Endodermal cell (in vitro differentiated cells): ENCODE measurements around the gene OGA. TPM values are rescaled to one million over a fixed set of nuclear protein-coding genes. Genes with fewer than 3 reads are reported as not detected.

ENCODE experiments used
- DNase-seq: peaks from one replicate; pipeline ENCODE4 v3.0.0-alpha.2; 2017
- H3K27ac ChIP-seq: 2 replicates; pipeline ENCODE4 v1.5.1; 2013; ENCODE audit warnings: mild to moderate bottlenecking, low read depth, low read length, moderate library complexity
- H3K27me3 ChIP-seq: 2 replicates; pipeline ENCODE4 v1.6.1; 2013; ENCODE audit warnings: mild to moderate bottlenecking, low read length, moderate library complexity; ENCODE audit not compliant: insufficient read depth, control insufficient read depth, poor library complexity, severe bottlenecking
- H3K36me3 ChIP-seq: 2 replicates; pipeline ENCODE4 v1.7.0; 2013; ENCODE audit warnings: mild to moderate bottlenecking, low read length, moderate library complexity; ENCODE audit not compliant: control insufficient read depth, insufficient read depth
- H3K4me1 ChIP-seq: one replicate; pipeline ENCODE4 v1.7.0; 2013; ENCODE audit warnings: low read length; ENCODE audit not compliant: control insufficient read depth, insufficient read depth
- H3K4me3 ChIP-seq: 2 replicates; pipeline ENCODE4 v1.5.1; 2013; ENCODE audit warnings: mild to moderate bottlenecking, low read length, moderate library complexity
- H3K9ac ChIP-seq: 2 replicates; pipeline ENCODE4 v1.6.1; 2013; ENCODE audit warnings: mild to moderate bottlenecking, low read length, moderate library complexity; ENCODE audit not compliant: poor library complexity, severe bottlenecking; ENCODE audit errors: extremely low read depth
- H3K9me3 ChIP-seq: 2 replicates; pipeline ENCODE4 v1.6.1; 2013; ENCODE audit warnings: mild to moderate bottlenecking, low read length, moderate library complexity; ENCODE audit not compliant: control insufficient read depth
- H3K27ac Mint-ChIP-seq: 2 replicates; pipeline ENCODE4 v1.8.0; 2020; ENCODE audit warnings: mixed read lengths
- H3K27me3 Mint-ChIP-seq: 2 replicates; pipeline ENCODE4 v1.8.0; 2021; ENCODE audit warnings: mild to moderate bottlenecking, mixed read lengths; ENCODE audit not compliant: insufficient read depth
- H3K36me3 Mint-ChIP-seq: 2 replicates; pipeline ENCODE4 v1.8.0; 2020; ENCODE audit warnings: low read depth, mixed read lengths
- H3K4me1 Mint-ChIP-seq: 2 replicates; pipeline ENCODE4 v1.8.0; 2020; ENCODE audit warnings: mixed read lengths
- H3K4me3 Mint-ChIP-seq: 2 replicates; pipeline ENCODE4 v1.8.0; 2020; ENCODE audit warnings: mild to moderate bottlenecking, moderate library complexity, mixed read lengths
- H3K9me3 Mint-ChIP-seq: 2 replicates; pipeline ENCODE4 v1.8.0; 2020; ENCODE audit warnings: mild to moderate bottlenecking, mixed read lengths
- CTCF ChIP-seq: fragments of 200-600 bp; sonication (generic); conservative IDR thresholded peaks from 2 replicates; pipeline ENCODE4 v1.5.0; 2021; ENCODE audit warnings: antibody characterized with exemption, mild to moderate bottlenecking
- WGBS, 2 experiments: methylation state at CpG; one replicate each; pipeline versions ENCODE4 v1.1.5 to v1.1.7; 2013; ENCODE audit warnings: missing lambda C conversion rate in 2 of 2, mixed read lengths in 1 of 2; ENCODE audit not compliant: insufficient coverage in 1 of 2, insufficient read length in 1 of 2; 5-methylcytosine and 5-hydroxymethylcytosine counted together
- total RNA-seq, 2 donors: library from RNA; stranded (reverse); fragmentation: NEBNext Ultra II Directional in 1 of 2; extraction: Animal tissue kit (Norgen Biotek cat#: 25700) in 1 of 2; gene quantifications; 2 replicates in 1 of 2; 3 replicates in 1 of 2; pipeline ENCODE4 v1.2.1, GENCODE V29; 2021

The OGA gene
- total RNA-seq, 2 donors from 2014 or later, result 138 to 149 TPM

GRCh38 chr10:101771380-101771779, 46.9 kb downstream of the OGA start:
- Mint-ChIP-seq H3K4me1 (peaks cover 42% of the 10 kb centered on the region), H3K9me3 (no peaks in the 10 kb centered on the region), H3K4me3 (no peak overlapping the region), H3K27me3 (peaks cover 20% of the 10 kb centered on the region), H3K36me3 (peaks cover 23% of the 10 kb centered on the region), H3K27ac (no peak overlapping the region)
- no peaks in the 10 kb centered on the region for H3K9me3 ChIP-seq
- no peak overlapping the region for H3K9ac ChIP-seq
- H3K4me1 ChIP-seq, result peaks cover 39% of the 10 kb centered on the region
- no peak for DNase-seq
- peaks cover 10% of the 10 kb centered on the region for H3K27me3 ChIP-seq
- H3K4me3 ChIP-seq, result peak overlapping the region; percentile 85
- H3K27ac ChIP-seq, result no peak overlapping the region
- TF ChIP-seq CTCF, result no peak
- 97 to 100% methylated on average over 8 to 10 of the region's 10 CpGs for WGBS, 2 experiments
- H3K36me3 ChIP-seq, result peaks cover 59% of the 10 kb centered on the region

GRCh38 chr10:101770331-101771215, 47.7 kb downstream of the OGA start:
- 91 to 97% methylated on average over 27 to 40 of the region's 41 CpGs for WGBS, 2 experiments
- no peak for DNase-seq
- H3K36me3 Mint-ChIP-seq, result peaks cover 23% of the 10 kb centered on the region
- Histone ChIP-seq H3K27me3 (peaks cover 10% of the 10 kb centered on the region), H3K9ac (no peak overlapping the region), H3K4me1 (peaks cover 39% of the 10 kb centered on the region), H3K9me3 (no peaks in the 10 kb centered on the region), H3K4me3 (no peak overlapping the region), H3K27ac (no peak overlapping the region), H3K36me3 (peaks cover 59% of the 10 kb centered on the region)
- H3K27ac Mint-ChIP-seq, result no peak overlapping the region
- H3K4me3 Mint-ChIP-seq, result no peak overlapping the region
- H3K27me3 Mint-ChIP-seq, result peaks cover 20% of the 10 kb centered on the region
- TF ChIP-seq CTCF, result no peak
- peaks cover 42% of the 10 kb centered on the region for H3K4me1 Mint-ChIP-seq
- H3K9me3 Mint-ChIP-seq, result no peaks in the 10 kb centered on the region

GRCh38 chr10:101769541-101770180, 48.6 kb downstream of the OGA start:
- H3K4me1 ChIP-seq, result peaks cover 39% of the 10 kb centered on the region
- Mint-ChIP-seq H3K36me3 (peaks cover 23% of the 10 kb centered on the region), H3K27ac (no peak overlapping the region), H3K4me1 (peaks cover 40% of the 10 kb centered on the region), H3K4me3 (no peak overlapping the region), H3K27me3 (peaks cover 14% of the 10 kb centered on the region), H3K9me3 (no peaks in the 10 kb centered on the region)
- peak; percentile 56 for DNase-seq
- H3K4me3 ChIP-seq, result no peak overlapping the region
- H3K36me3 ChIP-seq, result peaks cover 59% of the 10 kb centered on the region
- H3K27ac ChIP-seq, result no peak overlapping the region
- H3K27me3 ChIP-seq, result peaks cover 10% of the 10 kb centered on the region
- no peaks in the 10 kb centered on the region for H3K9me3 ChIP-seq
- WGBS, 2 experiments, result 86% methylated on average over 4 of the region's 5 CpGs; no CpG with 5 or more reads in 1 of the 2 experiments
- TF ChIP-seq CTCF, result peak; percentile 57
- H3K9ac ChIP-seq, result no peak overlapping the region
